Measurements from ENCODE around the gene UIMC1.
"Not testable (repeated sequence)": the region's sequence is repeated elsewhere in the genome, so short reads cannot be mapped to it uniquely, and the experiment has no call there.

The UIMC1 gene

GRCh38 chr5:177005619-177006264, 837 bp downstream of the UIMC1 start:
- DNase-seq: peak; percentile 17

DNA sequence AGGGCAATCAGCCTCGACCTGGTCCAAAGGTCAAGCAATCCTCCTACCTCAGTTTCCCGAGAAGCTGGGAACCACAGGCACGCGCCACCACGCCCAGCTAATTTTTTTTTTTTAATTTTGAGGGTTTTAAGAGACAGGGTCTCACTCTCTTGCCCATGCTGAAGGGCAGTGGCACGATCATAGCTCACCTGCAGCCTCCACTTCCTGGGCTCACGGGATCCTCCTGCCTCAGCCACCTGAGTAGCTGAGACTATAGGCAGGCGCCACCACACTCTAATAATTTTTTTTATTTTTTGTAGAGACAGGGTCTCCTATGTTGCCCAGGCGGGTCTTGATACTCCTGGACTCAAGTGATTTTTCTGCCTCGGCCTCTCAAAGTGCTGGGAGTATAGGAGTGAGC, 1.6 kb downstream of the UIMC1 start:
- DNase-seq: no peak

DNA sequence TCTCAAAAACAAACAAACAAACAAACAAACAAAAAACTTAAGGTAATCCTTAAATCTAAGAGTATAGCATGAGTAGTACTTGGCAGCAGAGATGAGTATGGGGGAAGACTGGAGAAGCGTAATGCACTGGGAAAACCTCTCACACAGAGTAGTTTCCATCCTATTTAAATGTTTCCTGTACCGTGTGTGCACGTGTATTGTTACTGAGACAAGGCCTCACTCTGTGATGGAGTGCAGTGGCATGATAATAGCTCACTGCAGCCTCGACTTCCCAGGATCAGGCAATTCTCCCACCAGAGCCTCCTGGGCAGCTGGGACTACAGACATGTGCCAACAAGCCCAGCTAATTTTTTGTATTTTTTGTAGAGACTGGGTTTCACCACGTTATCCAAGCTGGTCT, 2.9 kb downstream of the UIMC1 start:
- DNase-seq: no peak

- DNase-seq: not testable (repeated sequence)
These were observed 7.1 kb downstream of the UIMC1 start for GRCh38 chr5:176999526-176999925.

DNA sequence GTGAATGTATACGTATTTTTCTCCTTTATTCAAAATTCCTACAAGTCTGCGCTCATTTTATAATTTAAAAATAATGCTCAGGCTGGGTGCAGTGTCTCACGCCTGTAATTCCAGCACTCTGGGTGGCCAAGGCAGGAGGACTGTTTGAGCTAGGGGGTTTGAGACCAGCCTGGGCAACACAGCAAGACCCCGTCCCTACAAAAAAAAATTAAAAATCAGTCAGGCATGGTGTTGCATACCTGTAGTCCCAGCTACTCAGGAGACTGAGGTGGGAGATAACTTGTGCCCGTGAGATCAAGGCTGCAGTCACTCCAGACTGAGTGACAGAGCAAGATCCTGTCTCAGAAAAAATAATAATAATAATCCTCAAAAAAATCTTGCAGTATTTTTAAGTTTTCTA, 7.8 kb downstream of the UIMC1 start:
- no peak for DNase-seq

DNA sequence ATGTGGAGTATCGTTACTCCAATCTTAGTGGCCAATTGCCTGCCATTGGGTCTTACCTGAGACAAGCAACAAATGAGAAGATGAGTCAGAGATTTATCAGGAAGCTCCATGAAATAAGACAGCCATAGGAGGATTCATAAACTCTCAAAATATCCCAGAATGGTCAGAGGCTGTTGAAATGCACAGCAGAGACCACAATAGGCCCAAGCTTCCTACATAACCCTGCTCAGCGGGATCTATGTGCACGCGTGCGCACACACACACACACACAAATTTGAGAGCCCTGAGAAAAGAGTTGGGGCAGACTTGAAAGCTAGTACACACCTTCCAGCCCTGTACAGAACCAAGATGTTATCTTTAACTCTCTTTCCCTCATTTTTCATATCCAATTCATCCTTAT, 9.8 kb downstream of the UIMC1 start:
- no peak for DNase-seq

GRCh38 chr5:176995896-176996767, 10.4 kb downstream of the UIMC1 start:
- DNase-seq: no peak

- no peak for DNase-seq
These were observed 11.5 kb downstream of the UIMC1 start for GRCh38 chr5:176995122-176995490.

- no peak for DNase-seq
These were observed 12.0 kb downstream of the UIMC1 start for GRCh38 chr5:176994460-176995121.

DNA sequence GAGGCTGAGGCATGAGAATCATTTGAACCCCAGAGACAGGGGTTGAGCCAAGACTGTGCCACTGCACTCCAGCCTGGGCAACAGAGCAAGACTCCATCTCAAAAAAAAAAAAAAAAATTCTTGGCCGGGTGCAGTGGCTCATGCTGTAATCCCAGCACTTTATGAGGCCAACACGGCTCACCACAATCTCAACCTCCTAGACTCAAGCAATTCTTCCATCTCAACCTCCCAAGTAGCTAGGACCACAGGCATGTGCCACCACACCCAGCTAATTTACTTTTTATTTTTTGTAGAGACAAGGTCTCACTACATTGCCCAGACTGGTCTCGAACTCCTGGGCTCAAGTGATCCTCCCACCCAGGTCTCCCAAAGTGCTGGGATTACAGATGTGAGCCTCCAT, 13.5 kb downstream of the UIMC1 start:
- not testable (repeated sequence) for DNase-seq

DNA sequence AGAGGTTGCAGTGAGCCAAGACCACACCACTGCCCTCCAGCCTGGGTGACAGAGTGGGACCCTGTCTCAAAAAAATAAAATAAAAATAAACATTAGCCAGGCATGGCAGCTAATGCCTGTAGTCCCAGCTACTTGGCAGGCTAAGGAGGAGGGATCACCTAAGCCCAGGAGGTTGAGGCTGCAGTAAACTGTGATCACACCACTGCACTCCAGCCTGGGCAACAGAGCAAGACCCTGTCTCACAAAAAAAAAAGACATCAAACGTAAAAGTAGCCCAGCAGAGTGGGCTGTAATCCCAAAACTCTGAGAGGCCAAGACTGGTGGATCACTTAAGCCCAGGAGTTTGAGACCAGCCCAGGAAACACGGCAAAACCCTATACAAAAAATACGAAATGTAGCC, 19.0 kb downstream of the UIMC1 start:
- DNase-seq: no peak

DNA sequence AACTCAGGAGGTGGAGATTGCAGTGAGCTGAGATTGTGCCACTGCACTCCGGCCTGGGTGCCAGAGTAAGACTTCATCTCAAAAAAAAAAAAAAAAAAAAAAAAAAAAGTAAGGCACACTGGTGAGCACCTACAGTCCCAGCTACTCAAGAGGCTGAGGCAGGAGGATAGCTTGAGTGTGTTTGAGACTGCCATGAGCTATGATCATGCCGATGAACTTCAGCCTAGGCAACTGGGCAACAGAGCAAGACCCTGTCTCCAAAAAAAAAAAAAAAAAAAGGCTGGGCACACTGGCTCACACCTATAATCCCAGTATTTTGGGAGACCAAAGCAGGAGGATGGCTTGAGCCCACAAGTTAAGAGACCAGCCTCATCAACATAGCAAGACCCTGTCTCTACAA, 20.3 kb downstream of the UIMC1 start:
- no peak for DNase-seq

DNA sequence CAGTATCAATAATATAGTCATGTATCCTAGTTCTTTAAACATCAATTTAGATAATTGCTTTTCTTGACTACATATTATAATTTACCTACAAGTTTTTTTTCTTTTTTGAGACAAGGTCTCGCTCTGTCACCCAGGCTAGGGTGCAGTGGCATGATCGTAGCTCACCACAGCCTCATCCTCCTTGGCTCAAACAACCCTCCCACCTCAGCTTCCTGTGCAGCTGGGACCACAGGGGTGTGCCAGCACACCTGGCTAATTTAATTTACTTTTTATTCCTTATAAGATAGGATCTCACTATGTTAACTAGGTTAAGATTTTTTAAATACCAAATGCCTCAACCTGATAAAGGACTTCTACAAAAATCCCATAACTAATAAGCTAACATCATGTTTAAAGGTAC, 21.1 kb downstream of the UIMC1 start:
- no peak for DNase-seq

GRCh38 chr5:176984176-176984575, 22.4 kb downstream of the UIMC1 start:
- not testable (repeated sequence) for DNase-seq

DNA sequence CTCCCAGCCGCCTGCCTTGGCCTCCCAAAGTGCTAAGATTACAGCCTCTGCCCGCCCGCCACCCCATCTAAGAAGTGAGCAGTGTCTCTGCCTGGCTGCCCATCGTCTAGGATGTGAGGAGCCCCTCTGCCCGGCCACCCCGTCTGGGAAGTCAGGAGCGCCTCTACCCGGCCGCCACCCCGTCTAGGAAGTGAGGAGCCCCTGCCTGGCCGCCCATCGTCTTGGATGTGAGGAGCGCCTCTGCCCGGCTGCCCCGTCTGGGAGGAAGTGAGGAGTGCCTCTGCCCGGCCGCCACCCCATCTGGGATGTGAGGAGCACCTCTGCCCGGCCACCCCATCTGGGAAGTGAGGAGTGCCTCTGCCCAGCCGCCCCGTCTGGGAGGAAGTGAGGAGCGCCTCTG, 23.0 kb downstream of the UIMC1 start:
- DNase-seq: not testable (repeated sequence)

DNA sequence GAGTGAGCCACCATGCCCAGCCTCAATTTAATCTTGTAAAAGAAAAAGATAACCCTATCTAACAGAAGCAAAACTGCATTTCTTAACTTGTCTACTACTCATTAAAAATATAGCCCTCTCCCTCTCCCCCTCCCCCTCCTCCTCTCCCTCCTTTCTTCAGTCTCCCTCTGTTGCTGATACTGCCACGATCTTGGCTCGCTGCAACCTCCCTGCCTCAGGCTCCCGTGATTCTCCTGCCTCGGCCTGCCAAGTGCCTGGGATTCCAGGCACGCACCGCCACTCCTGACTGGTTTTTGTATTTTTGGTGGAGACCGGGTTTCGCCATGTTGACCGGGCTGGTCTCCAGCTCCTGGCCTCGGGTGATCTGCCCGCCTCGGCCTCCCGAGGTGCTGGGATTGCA, 23.5 kb downstream of the UIMC1 start:
- not testable (repeated sequence) for DNase-seq

GRCh38 chr5:176980818-176981217, 25.8 kb downstream of the UIMC1 start:
- no peak for DNase-seq

- DNase-seq: no peak
These were observed 26.9 kb downstream of the UIMC1 start for GRCh38 chr5:176979669-176980068.

DNA sequence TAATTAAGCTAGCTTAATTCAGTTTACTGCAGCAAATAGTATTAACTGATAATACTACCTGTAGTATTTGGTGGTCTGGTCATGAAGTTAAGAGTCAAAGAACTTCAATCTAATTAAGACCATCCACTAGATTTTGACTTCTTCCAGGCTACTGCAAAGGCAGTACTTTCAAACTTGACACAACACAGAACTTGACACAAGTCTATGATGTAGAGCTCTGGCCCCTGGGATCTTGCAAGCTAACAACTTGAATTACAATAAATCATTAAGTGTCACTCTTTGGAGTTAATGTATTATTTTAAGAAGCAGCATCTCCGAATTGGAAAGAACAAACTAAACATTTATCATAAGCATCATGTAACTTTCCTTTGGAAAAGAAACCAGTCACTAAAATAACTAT, 40.9 kb downstream of the UIMC1 start:
- no peak for DNase-seq

DNA sequence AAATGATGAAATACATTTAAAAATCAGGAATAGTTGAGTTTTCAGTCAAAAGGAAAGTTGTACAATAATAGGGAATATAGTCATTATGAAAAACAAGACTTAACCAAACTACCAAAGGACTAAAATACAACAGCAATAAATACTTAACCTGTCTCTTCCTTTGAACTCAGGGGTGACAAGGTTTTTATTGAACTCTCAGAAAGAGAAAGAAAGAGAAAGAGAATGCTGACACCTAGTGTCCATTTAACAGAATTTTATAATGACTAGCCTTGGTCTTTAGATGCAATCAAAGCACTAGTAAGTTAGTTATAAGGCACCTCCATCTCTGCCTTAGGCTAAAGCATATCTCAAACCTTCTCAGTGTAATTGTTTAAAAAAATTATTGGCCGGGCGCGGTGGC, 47.5 kb downstream of the UIMC1 start:
- peak; percentile 20 for DNase-seq

GRCh38 chr5:176956756-176957155, 49.8 kb downstream of the UIMC1 start:
- DNase-seq: no peak

GRCh38 chr5:176955895-176956294, 50.7 kb downstream of the UIMC1 start:
- no peak for DNase-seq

GRCh38 chr5:176954050-176954449, 52.5 kb downstream of the UIMC1 start:
- no peak for DNase-seq

Data from NCI-H446 treated with DMSO at 0.1 percent for 48 hours (cell line).